HCT116 (cell line): Measurements from ENCODE around the gene KLK12. TPM values are rescaled to one million over a fixed set of nuclear protein-coding genes. Genes with fewer than 3 reads are reported as not detected.

ENCODE experiments used
- ATAC-seq: fragments of 200-7000 bp; cut with Tn5 transposase; 2 replicates; pipeline ENCODE4 v1.9.1; 2020; ENCODE audit warnings: mild to moderate bottlenecking, moderate library complexity
- BruUV-seq: library from RNA; stranded (reverse); fragments of 400-500 nt; replicated peaks from 2 replicates; lab custom pipeline; 2021; lab: Mats Ljungman, UMichigan
- CTCF ChIA-PET: fragments of 300-600 bp; sonication (Branson Sonifier 250); formaldehyde crosslinking; loops from one replicate; lab custom pipeline; 2021; ENCODE audit warnings: antibody characterized with exemption; lab: Charles Lee
- POLR2A ChIA-PET: fragments of 300-600, 350-600 bp; sonication (Branson Sonifier 250); formaldehyde crosslinking; loops from one replicate; lab custom pipeline; 2021; ENCODE audit warnings: antibody characterized with exemption; lab: Charles Lee
- RAD21 ChIA-PET, 2 experiments: fragments of 300-600 bp; sonication (Branson Sonifier 250); formaldehyde crosslinking; loops; one replicate each; lab custom pipeline; 2023; ENCODE audit warnings: low total read pairs in 2 of 2; ENCODE audit not compliant: uncharacterized antibody in 2 of 2, unreplicated experiment in 2 of 2, low non-redundant PET in 1 of 2; lab: Charles Lee
- DNase-seq: peaks from one replicate; pipeline ENCODE4 v3.0.0-alpha.2; 2010; ENCODE audit warnings: low read depth, low spot score
- H2AFZ ChIP-seq: fragments of 200-600 bp; shearing (Covaris generic), sonication (generic); 2 replicates; pipeline ENCODE4 v1.6.1; 2017; ENCODE audit warnings: low read depth, mixed run types, mixed read lengths, antibody characterized with exemption, low read length; ENCODE audit not compliant: poor library complexity, severe bottlenecking
- H3K27ac ChIP-seq: 2 replicates; pipeline ENCODE4 v1.5.1; 2012; ENCODE audit warnings: low read depth, low read length
- H3K27me3 ChIP-seq: fragments of 200-600 bp; sonication (generic); 2 replicates; pipeline ENCODE4 v1.6.1; 2016; ENCODE audit warnings: mixed run types, low read length, mixed read lengths; ENCODE audit not compliant: insufficient read depth
- H3K36me3 ChIP-seq, 2 experiments: fragments of 200-500 bp in 1 of 2; fragments of 200-600 bp in 1 of 2; sonication (Bioruptor generic) in 1 of 2; sonication (generic) in 1 of 2; 2 replicates each; pipeline versions ENCODE4 v1.5.1 to v1.6.1; 2014 to 2016; ENCODE audit warnings: low read length in 2 of 2, inconsistent platforms in 1 of 2, mixed read lengths in 1 of 2, mixed run types in 1 of 2; ENCODE audit not compliant: insufficient read depth in 2 of 2, control insufficient read depth in 1 of 2
- H3K4me1 ChIP-seq, 2 experiments: fragments of 200-600 bp in 1 of 2; sonication (generic) in 1 of 2; 2 replicates each; pipeline versions ENCODE4 v1.5.1 to v1.6.1; 2012 to 2017; ENCODE audit warnings: low read length in 2 of 2, inconsistent platforms in 1 of 2, mild to moderate bottlenecking in 1 of 2, mixed read lengths in 1 of 2, mixed run types in 1 of 2, moderate library complexity in 1 of 2; ENCODE audit not compliant: insufficient read depth in 2 of 2, control insufficient read depth in 1 of 2
- H3K4me2 ChIP-seq: fragments of 200-600 bp; sonication (generic); 2 replicates; pipeline ENCODE4 v1.6.1; 2017; ENCODE audit warnings: mixed run types, low read length, mixed read lengths
- H3K4me3 ChIP-seq, 2 experiments: fragments of 200-600 bp in 1 of 2; sonication (generic) in 1 of 2; replicated peaks in 1 of 2; 2 replicates each; pipeline ENCODE4 v1.5.1; 2011 to 2016; ENCODE audit warnings: low read length in 2 of 2, control low read depth in 1 of 2, low read depth in 1 of 2, mild to moderate bottlenecking in 1 of 2, mixed read lengths in 1 of 2, mixed run types in 1 of 2
- H3K79me2 ChIP-seq: fragments of 200-600 bp; sonication (generic); 2 replicates; pipeline ENCODE4 v1.6.1; 2017; ENCODE audit warnings: mild to moderate bottlenecking, mixed run types, low read length, moderate library complexity, mixed read lengths; ENCODE audit not compliant: insufficient read depth
- H3K9ac ChIP-seq: fragments of 200-600 bp; sonication (generic); 2 replicates; pipeline ENCODE4 v1.6.1; 2016; ENCODE audit warnings: low read length, mixed read lengths
- H3K9me2 ChIP-seq: fragments of 200-600 bp; sonication (generic), shearing (Covaris generic); 2 replicates; pipeline ENCODE4 v1.6.1; 2017; ENCODE audit warnings: mixed run types, mild to moderate bottlenecking, moderate library complexity; ENCODE audit not compliant: insufficient read depth
- H3K9me3 ChIP-seq, 2 experiments: fragments of 200-500 bp in 1 of 2; fragments of 200-600 bp in 1 of 2; sonication (Bioruptor generic) in 1 of 2; sonication (generic) in 1 of 2; 2 replicates each; pipeline ENCODE4 v1.6.1; 2014 to 2017; ENCODE audit warnings: low read length in 2 of 2, mixed read lengths in 2 of 2, inconsistent platforms in 1 of 2, low read depth in 1 of 2, mild to moderate bottlenecking in 1 of 2, mixed run types in 1 of 2, moderate library complexity in 1 of 2; ENCODE audit not compliant: control insufficient read depth in 1 of 2, insufficient read depth in 1 of 2
- H4K20me1 ChIP-seq: fragments of 200-600 bp; sonication (generic), shearing (Covaris generic); 2 replicates; pipeline ENCODE4 v1.6.1; 2017; ENCODE audit warnings: mixed run types, mild to moderate bottlenecking, moderate library complexity; ENCODE audit not compliant: insufficient read depth
- CEBPB ChIP-seq: IDR thresholded peaks from 2 replicates; pipeline ENCODE4 v1.6.1; 2012; ENCODE audit warnings: low read depth
- EZH2 ChIP-seq: fragments of 200-600 bp; sonication (generic); IDR thresholded peaks from 2 replicates; pipeline ENCODE4 v1.6.1; 2017; ENCODE audit warnings: antibody characterized with exemption, mixed run types
- EZH2phosphoT487 ChIP-seq: fragments of 200-600 bp; IDR thresholded peaks from 2 replicates; pipeline ENCODE4 v1.6.1; 2018; ENCODE audit warnings: antibody characterized with exemption, borderline replicate concordance
- JUND ChIP-seq: IDR thresholded peaks from 2 replicates; pipeline ENCODE4 v1.6.1; 2012
- POLR2A ChIP-seq: IDR thresholded peaks from 2 replicates; pipeline ENCODE4 v1.7.0; 2011; ENCODE audit warnings: borderline replicate concordance; ENCODE audit not compliant: insufficient read depth, insufficient read length; ENCODE audit errors: extremely low read depth
- SIN3A ChIP-seq: IDR thresholded peaks from 2 replicates; pipeline ENCODE4 v1.6.1; 2012; ENCODE audit warnings: low read depth
- SRF ChIP-seq: IDR thresholded peaks from 2 replicates; pipeline ENCODE4 v1.6.1; 2012; ENCODE audit warnings: low read depth
- TCF7L2 ChIP-seq: IDR thresholded peaks from 2 replicates; pipeline ENCODE4 v1.7.0; 2011; ENCODE audit warnings: borderline replicate concordance, inconsistent platforms; ENCODE audit not compliant: insufficient read depth, insufficient read length; ENCODE audit errors: extremely low read depth
- ZNF274 ChIP-seq: fragments of 200-500 bp; sonication (Bioruptor generic); IDR thresholded peaks from 2 replicates; pipeline ENCODE4 v1.6.1; 2014; ENCODE audit warnings: mild to moderate bottlenecking, low read depth, low read length, inconsistent platforms
- intact Hi-C: fragments of 100-400 bp; cut with micrococcal nuclease; formaldehyde crosslinking; loops from 2 replicates; pipeline ENCODE4 v1.10.0; 2022
- total RNA-seq: library from RNA; stranded (reverse); gene quantifications from one replicate; pipeline ENCODE4 v1.2.1, GENCODE V29; 2021; ENCODE audit not compliant: unreplicated experiment
- TF ChIP-seq, protein P1 (sequence below): IDR thresholded peaks from 2 replicates; pipeline ENCODE4 v1.6.1; 2012

Gene KLK12
- total RNA-seq, 1 experiment from 2014 or later = not detected

DNA sequence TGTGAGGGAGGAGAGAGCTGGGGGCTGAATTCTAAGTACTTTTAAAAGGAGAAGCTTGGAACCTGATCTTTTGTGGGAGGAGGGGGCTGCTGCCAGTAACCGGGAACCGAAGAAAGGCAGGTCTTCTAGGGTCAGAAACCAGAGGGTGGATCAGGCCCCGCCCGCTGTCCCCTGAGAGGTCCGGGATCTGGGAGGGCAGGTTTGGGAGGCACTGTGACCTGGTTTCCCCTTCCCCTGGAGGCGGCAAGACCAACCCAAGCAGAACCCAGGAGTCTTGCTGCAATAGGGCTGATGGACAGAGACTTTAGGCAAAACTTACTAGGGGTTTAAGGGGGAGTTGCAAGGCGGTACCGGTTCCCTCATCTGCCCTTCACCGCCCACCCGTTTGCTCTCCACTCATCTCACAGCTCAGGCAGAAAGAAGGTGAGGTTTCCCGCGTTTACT is 32.7 kb downstream of the KLK12 start:
- intact Hi-C loops = loop anchor here (5.0 kb wide), 1 partner anchor 35 kb away; the partner anchor contains the start of gene KLK6
- ChIA-PET POLR2A (interaction anchor here (0.7 to 2.6 kb wide), 8 partner anchors 9 to 68 kb away, joined by 3 to 49 read pairs (median 4); partner anchors contain the start of genes KLK10 and KLK6), RAD21 (interaction anchor here in 1 of 2 experiments (1.1 to 2.1 kb wide), 2 partner anchors 15 to 66 kb away, joined by 4 to 14 read pairs; no protein-coding TSS in a partner anchor), CTCF (interaction anchor here (0.7 to 3.4 kb wide), 9 partner anchors 16 to 332 kb away, joined by 3 to 71 read pairs (median 4); partner anchors contain the start of gene KLK10)
- TF ChIP-seq JUND (no peak), EZH2 (no peak), POLR2A (no peak), EZH2phosphoT487 (no peak), TCF7L2 (no peak), CEBPB (no peak), SRF (no peak), SIN3A (no peak), ZNF274 (no peak)
- TF ChIP-seq, protein P1, sequence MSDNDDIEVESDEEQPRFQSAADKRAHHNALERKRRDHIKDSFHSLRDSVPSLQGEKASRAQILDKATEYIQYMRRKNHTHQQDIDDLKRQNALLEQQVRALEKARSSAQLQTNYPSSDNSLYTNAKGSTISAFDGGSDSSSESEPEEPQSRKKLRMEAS = no peak
- H3K79me2 ChIP-seq = peaks cover 11% of the 10 kb centered on the region; the same call in 1 of the 2 replicates
- peak overlapping the region; percentile 78 to 88 for H3K4me3 ChIP-seq
- DNase-seq = no peak
- TSS peak; percentile 66 for BruUV-seq
- H3K9me3 ChIP-seq = no peaks in the 10 kb centered on the region
- no peak overlapping the region for H2AFZ ChIP-seq
- H3K9me2 ChIP-seq = no peaks in the 10 kb centered on the region
- ATAC-seq = peak; percentile 25
- peaks cover 16 to 36% of the 10 kb centered on the region in 2 experiments for H3K4me1 ChIP-seq
- H3K36me3 ChIP-seq = peaks cover 0 to 6% of the 10 kb centered on the region in 2 experiments; a peak in 1 of 4 replicates
- H3K9ac ChIP-seq = peak overlapping the region; percentile 91
- peak overlapping the region; percentile 77 for H3K27ac ChIP-seq
- H3K4me2 ChIP-seq = peak overlapping the region; percentile 100
- no peaks in the 10 kb centered on the region for H3K27me3 ChIP-seq
- H4K20me1 ChIP-seq = no peaks in the 10 kb centered on the region
